A673 (cell line): Measurements from ENCODE around the gene NIBAN1.

ENCODE experiments used
- EZH2 ChIP-seq: fragments of 200-600 bp; sonication (generic); IDR thresholded peaks from 2 replicates; pipeline ENCODE4 v1.6.1; 2017; ENCODE audit warnings: borderline replicate concordance, low read depth, mild to moderate bottlenecking, mixed read lengths, antibody characterized with exemption, low read length; ENCODE audit not compliant: poor library complexity, severe bottlenecking
- TF ChIP-seq, protein P1 (sequence below): fragments of 300-800, 200-600 bp; sonication (generic); conservative IDR thresholded peaks from 2 replicates; pipeline ENCODE4 v1.5.1; 2017; ENCODE audit warnings: low read depth, mild to moderate bottlenecking, antibody characterized with exemption, low read length, moderate library complexity, mixed read lengths

DNA sequence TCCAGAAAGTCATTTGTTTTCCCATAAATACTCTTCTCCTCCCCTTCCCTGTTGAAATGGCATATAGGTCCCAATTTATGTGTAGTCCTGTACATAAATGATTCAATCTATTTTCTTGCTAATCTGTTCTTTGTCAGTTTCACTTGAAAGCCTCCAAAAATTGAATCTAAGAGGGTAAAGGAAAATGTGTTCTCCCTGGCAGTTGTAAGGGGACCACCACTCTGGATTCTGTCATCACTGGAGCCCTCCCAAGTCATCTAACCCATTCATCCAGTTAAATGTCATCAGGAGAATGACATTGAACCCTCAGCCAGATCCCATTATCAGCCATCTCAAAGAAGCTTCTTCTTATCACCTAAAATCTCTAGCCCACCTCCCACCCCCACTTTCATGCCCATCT is 36.1 kb upstream of the NIBAN1 start:
- TF ChIP-seq, protein P1, sequence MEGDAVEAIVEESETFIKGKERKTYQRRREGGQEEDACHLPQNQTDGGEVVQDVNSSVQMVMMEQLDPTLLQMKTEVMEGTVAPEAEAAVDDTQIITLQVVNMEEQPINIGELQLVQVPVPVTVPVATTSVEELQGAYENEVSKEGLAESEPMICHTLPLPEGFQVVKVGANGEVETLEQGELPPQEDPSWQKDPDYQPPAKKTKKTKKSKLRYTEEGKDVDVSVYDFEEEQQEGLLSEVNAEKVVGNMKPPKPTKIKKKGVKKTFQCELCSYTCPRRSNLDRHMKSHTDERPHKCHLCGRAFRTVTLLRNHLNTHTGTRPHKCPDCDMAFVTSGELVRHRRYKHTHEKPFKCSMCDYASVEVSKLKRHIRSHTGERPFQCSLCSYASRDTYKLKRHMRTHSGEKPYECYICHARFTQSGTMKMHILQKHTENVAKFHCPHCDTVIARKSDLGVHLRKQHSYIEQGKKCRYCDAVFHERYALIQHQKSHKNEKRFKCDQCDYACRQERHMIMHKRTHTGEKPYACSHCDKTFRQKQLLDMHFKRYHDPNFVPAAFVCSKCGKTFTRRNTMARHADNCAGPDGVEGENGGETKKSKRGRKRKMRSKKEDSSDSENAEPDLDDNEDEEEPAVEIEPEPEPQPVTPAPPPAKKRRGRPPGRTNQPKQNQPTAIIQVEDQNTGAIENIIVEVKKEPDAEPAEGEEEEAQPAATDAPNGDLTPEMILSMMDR = no peak
- no peak for TF ChIP-seq EZH2
